Measurements from ENCODE around the gene MTCH1.
A peak's percentile ranks its signal among the peaks of the same experiment; 100 is the strongest.
"Not testable (repeated sequence)": the region's sequence is repeated elsewhere in the genome, so short reads cannot be mapped to it uniquely, and the experiment has no call there.

MTCH1 gene

GRCh38 chr6:37008484-37009465 lies 22.8 kb upstream of the MTCH1 start:
- H3K4me3 Mint-ChIP-seq: no peak overlapping the region
- peaks cover 12% of the 10 kb centered on the region for H3K4me1 Mint-ChIP-seq (ENCODE audit: low read depth)
- no peaks in the 10 kb centered on the region for H3K36me3 Mint-ChIP-seq (ENCODE audit: low read depth)
- H3K27ac Mint-ChIP-seq: no peak overlapping the region
- H3K9me3 Mint-ChIP-seq: no peaks in the 10 kb centered on the region
- H3K27me3 Mint-ChIP-seq (ENCODE audit: low read depth): no peaks in the 10 kb centered on the region

- H3K9me3 Mint-ChIP-seq: no peaks in the 10 kb centered on the region
- no peak overlapping the region for H3K4me3 Mint-ChIP-seq
- no peaks in the 10 kb centered on the region for H3K36me3 Mint-ChIP-seq (ENCODE audit: low read depth)
- H3K27ac Mint-ChIP-seq: no peak overlapping the region
- peaks cover 2% of the 10 kb centered on the region for H3K27me3 Mint-ChIP-seq (ENCODE audit: low read depth)
- H3K4me1 Mint-ChIP-seq (ENCODE audit: low read depth): peaks cover 12% of the 10 kb centered on the region
Measured at GRCh38 chr6:37007340-37008043, 21.5 kb upstream of the MTCH1 start.

- H3K27ac Mint-ChIP-seq: no peak overlapping the region
- peaks cover 12% of the 10 kb centered on the region for H3K4me1 Mint-ChIP-seq (ENCODE audit: low read depth)
- H3K27me3 Mint-ChIP-seq (ENCODE audit: low read depth): peaks cover 8% of the 10 kb centered on the region
- no peak overlapping the region for H3K4me3 Mint-ChIP-seq
- H3K9me3 Mint-ChIP-seq: no peaks in the 10 kb centered on the region
- H3K36me3 Mint-ChIP-seq (ENCODE audit: low read depth): no peaks in the 10 kb centered on the region
Measured at GRCh38 chr6:37006793-37007339, 20.9 kb upstream of the MTCH1 start.

GRCh38 chr6:37005827-37006567 lies 20.0 kb upstream of the MTCH1 start:
- H3K36me3 Mint-ChIP-seq (ENCODE audit: low read depth): no peaks in the 10 kb centered on the region
- peak overlapping the region; percentile 31 for H3K27ac Mint-ChIP-seq
- H3K4me1 Mint-ChIP-seq (ENCODE audit: low read depth): peaks cover 12% of the 10 kb centered on the region
- peak overlapping the region; percentile 34 for H3K4me3 Mint-ChIP-seq
- H3K27me3 Mint-ChIP-seq (ENCODE audit: low read depth): peaks cover 9% of the 10 kb centered on the region
- H3K9me3 Mint-ChIP-seq: no peaks in the 10 kb centered on the region

GRCh38 chr6:37005061-37005810 lies 19.2 kb upstream of the MTCH1 start, which contains the start of gene FGD2:
Gene FGD2, plus strand, starts transcription at chr6:37005655. Its CDS starts 163 bp downstream, at chr6:37005818.
- peaks cover 12% of the 10 kb centered on the region for H3K4me1 Mint-ChIP-seq (ENCODE audit: low read depth)
- peaks cover 13% of the 10 kb centered on the region for H3K27me3 Mint-ChIP-seq (ENCODE audit: low read depth)
- H3K36me3 Mint-ChIP-seq (ENCODE audit: low read depth): no peaks in the 10 kb centered on the region
- H3K4me3 Mint-ChIP-seq: peak within 1 kb of the TSS; percentile 34
- no peaks in the 10 kb centered on the region for H3K9me3 Mint-ChIP-seq
- H3K27ac Mint-ChIP-seq: peak within 1 kb of the TSS; percentile 31

GRCh38 chr6:37004044-37004980 lies 18.3 kb upstream of the MTCH1 start:
- Mint-ChIP-seq H3K27ac (no peak overlapping the region), H3K4me1 (ENCODE audit: low read depth) (peaks cover 12% of the 10 kb centered on the region), H3K27me3 (ENCODE audit: low read depth) (peaks cover 13% of the 10 kb centered on the region), H3K9me3 (no peaks in the 10 kb centered on the region), H3K36me3 (ENCODE audit: low read depth) (no peaks in the 10 kb centered on the region), H3K4me3 (no peak overlapping the region)

GRCh38 chr6:36999751-37000125 lies 13.7 kb upstream of the MTCH1 start:
- Mint-ChIP-seq H3K27ac (no peak overlapping the region), H3K4me3 (no peak overlapping the region), H3K36me3 (ENCODE audit: low read depth) (no peaks in the 10 kb centered on the region), H3K27me3 (ENCODE audit: low read depth) (peaks cover 21% of the 10 kb centered on the region), H3K4me1 (ENCODE audit: low read depth) (no peaks in the 10 kb centered on the region), H3K9me3 (no peaks in the 10 kb centered on the region)

- Mint-ChIP-seq H3K27ac (no peak overlapping the region), H3K27me3 (ENCODE audit: low read depth) (peaks cover 25% of the 10 kb centered on the region), H3K4me1 (ENCODE audit: low read depth) (no peaks in the 10 kb centered on the region), H3K9me3 (no peaks in the 10 kb centered on the region), H3K4me3 (no peak overlapping the region), H3K36me3 (ENCODE audit: low read depth) (no peaks in the 10 kb centered on the region)
Measured at GRCh38 chr6:36999061-36999750, 13.2 kb upstream of the MTCH1 start.

GRCh38 chr6:36998723-36999038 lies 12.7 kb upstream of the MTCH1 start:
- Mint-ChIP-seq H3K27me3 (ENCODE audit: low read depth) (peaks cover 28% of the 10 kb centered on the region), H3K4me3 (no peak overlapping the region), H3K36me3 (ENCODE audit: low read depth) (no peaks in the 10 kb centered on the region), H3K4me1 (ENCODE audit: low read depth) (no peaks in the 10 kb centered on the region), H3K27ac (no peak overlapping the region), H3K9me3 (no peaks in the 10 kb centered on the region)

GRCh38 chr6:36997811-36998722 lies 12.1 kb upstream of the MTCH1 start:
- Mint-ChIP-seq H3K9me3 (no peaks in the 10 kb centered on the region), H3K27ac (no peak overlapping the region), H3K27me3 (ENCODE audit: low read depth) (peaks cover 33% of the 10 kb centered on the region), H3K4me1 (ENCODE audit: low read depth) (no peaks in the 10 kb centered on the region), H3K4me3 (no peak overlapping the region), H3K36me3 (ENCODE audit: low read depth) (no peaks in the 10 kb centered on the region)

- not testable (repeated sequence) for H3K36me3 Mint-ChIP-seq (ENCODE audit: low read depth); H3K4me3 Mint-ChIP-seq
Measured at GRCh38 chr6:36990401-36990800, 4.4 kb upstream of the MTCH1 start.

GRCh38 chr6:36989264-36989663 lies 3.3 kb upstream of the MTCH1 start:
- H3K36me3 Mint-ChIP-seq (ENCODE audit: low read depth): peaks cover 2% of the 10 kb centered on the region
- peaks cover 9% of the 10 kb centered on the region for H3K4me1 Mint-ChIP-seq (ENCODE audit: low read depth)
- H3K27ac Mint-ChIP-seq: no peak overlapping the region
- peaks cover 21% of the 10 kb centered on the region for H3K27me3 Mint-ChIP-seq (ENCODE audit: low read depth)
- no peaks in the 10 kb centered on the region for H3K9me3 Mint-ChIP-seq
- no peak overlapping the region for H3K4me3 Mint-ChIP-seq

More at GRCh38 chr6:36990401-36990800, 4.4 kb upstream of the MTCH1 start:
- H3K4me1 Mint-ChIP-seq (ENCODE audit: low read depth); H3K27ac Mint-ChIP-seq; H3K9me3 Mint-ChIP-seq: not testable (repeated sequence)
- H3K27me3 Mint-ChIP-seq (ENCODE audit: low read depth): peaks cover 26% of the 10 kb centered on the region
